Endothelial cell of umbilical vein (primary cell): Measurements from ENCODE around the gene CHMP3. TPM values are rescaled to one million over a fixed set of nuclear protein-coding genes. Genes with fewer than 3 reads are reported as not detected.

Experiments used
- BruUV-seq: library from RNA; stranded (reverse); fragments of 400-500 nt; replicated peaks from 2 replicates; lab custom pipeline; 2021; lab: Mats Ljungman, UMichigan
- CTCF ChIA-PET: fragments of 300-600, 350-600 bp; sonication (Branson Sonifier 250); formaldehyde crosslinking; loops from one replicate; lab custom pipeline; 2021; ENCODE audit warnings: antibody characterized with exemption, inconsistent platforms; lab: Charles Lee
- POLR2A ChIA-PET: fragments of 300-600, 350-600 bp; sonication (Branson Sonifier 250); formaldehyde crosslinking; loops from one replicate; lab custom pipeline; 2021; ENCODE audit warnings: antibody characterized with exemption, inconsistent platforms; lab: Charles Lee
- DNase-seq: peaks from one replicate; pipeline ENCODE4 v3.0.0-alpha.2; 2011; ENCODE audit warnings: low read depth, low spot score
- FAIRE-seq: peaks from 2 replicates; lab custom pipeline; 2011; peaks lifted over from hg19 to GRCh38; lab: Jason Lieb, UNC
- H2AFZ ChIP-seq: 2 replicates; pipeline ENCODE4 v1.6.0; 2012; ENCODE audit warnings: low read depth, low read length, control low read depth, inconsistent platforms
- H3K27ac ChIP-seq: 2 replicates; pipeline ENCODE4 v1.5.1; 2011; ENCODE audit warnings: low read depth, mild to moderate bottlenecking, control low read depth, low read length, moderate library complexity; ENCODE audit not compliant: insufficient read depth
- H3K27me3 ChIP-seq, 2 experiments: 2 replicates each; pipeline versions ENCODE4 v1.6.0 to v1.6.1; 2011; ENCODE audit warnings: low read length in 2 of 2, mixed read lengths in 1 of 2; ENCODE audit not compliant: control insufficient read depth in 2 of 2, insufficient read depth in 2 of 2
- H3K36me3 ChIP-seq, 2 experiments: 2 replicates in 1 of 2; 3 replicates in 1 of 2; pipeline ENCODE4 v1.5.1; 2011; ENCODE audit warnings: low read length in 2 of 2, mild to moderate bottlenecking in 1 of 2, moderate library complexity in 1 of 2; ENCODE audit not compliant: control insufficient read depth in 2 of 2, insufficient read depth in 2 of 2; ENCODE audit errors: extremely low read depth in 1 of 2
- H3K4me1 ChIP-seq: 3 replicates; pipeline ENCODE4 v1.5.1; 2011; ENCODE audit warnings: mild to moderate bottlenecking, low read length; ENCODE audit not compliant: control insufficient read depth, insufficient read depth; ENCODE audit errors: extremely low read depth
- H3K4me2 ChIP-seq: 2 replicates; pipeline ENCODE4 v1.6.1; 2011; ENCODE audit warnings: low read length, control low read depth, mixed read lengths; ENCODE audit not compliant: insufficient read depth
- H3K4me3 ChIP-seq, 3 experiments: fragments of 200-600 bp in 1 of 3; sonication (generic), shearing (Covaris generic) in 1 of 3; replicated peaks in 1 of 3; 2 replicates each; pipeline ENCODE4 v1.5.1; 2011 to 2016; ENCODE audit warnings: control low read depth in 3 of 3, low read length in 3 of 3, mild to moderate bottlenecking in 2 of 3, inconsistent platforms in 1 of 3, low read depth in 1 of 3, moderate library complexity in 1 of 3; ENCODE audit not compliant: insufficient read depth in 1 of 3
- H3K79me2 ChIP-seq: 2 replicates; pipeline ENCODE4 v1.6.0; 2012; ENCODE audit warnings: low read length, inconsistent platforms; ENCODE audit not compliant: control insufficient read depth, insufficient read depth
- H3K9ac ChIP-seq: replicated peaks from 2 replicates; pipeline ENCODE3; 2011; ENCODE audit warnings: low read length, control low read depth; ENCODE audit not compliant: insufficient read depth; ENCODE audit errors: extremely low read depth
- H3K9me1 ChIP-seq: replicated peaks from 3 replicates; pipeline ENCODE4 v1.6.0; 2011; ENCODE audit warnings: mild to moderate bottlenecking, low read length; ENCODE audit not compliant: control insufficient read depth, insufficient read depth; ENCODE audit errors: extremely low read depth
- H3K9me3 ChIP-seq: replicated peaks from 2 replicates; pipeline ENCODE4 v1.5.1; 2012; ENCODE audit warnings: low read length, inconsistent platforms; ENCODE audit not compliant: control insufficient read depth, insufficient read depth
- H4K20me1 ChIP-seq: replicated peaks from 2 replicates; pipeline ENCODE3; 2011; ENCODE audit warnings: mild to moderate bottlenecking, low read length; ENCODE audit not compliant: control insufficient read depth, insufficient read depth; ENCODE audit errors: extremely low read depth
- EZH2 ChIP-seq: IDR thresholded peaks from 2 replicates; pipeline ENCODE4 v1.6.1; 2012; ENCODE audit warnings: borderline replicate concordance, low read depth, mild to moderate bottlenecking, moderate library complexity, low read length, inconsistent platforms; ENCODE audit not compliant: severe bottlenecking
- FOS ChIP-seq: IDR thresholded peaks from 2 replicates; pipeline ENCODE4 v1.6.1; 2011; ENCODE audit warnings: mild to moderate bottlenecking, low read length, moderate library complexity, borderline replicate concordance; ENCODE audit not compliant: insufficient read depth
- GATA2 ChIP-seq: IDR thresholded peaks from 2 replicates; pipeline ENCODE4 v1.7.0; 2011; ENCODE audit warnings: low read depth, mild to moderate bottlenecking, moderate library complexity, mixed read lengths, low read length; ENCODE audit not compliant: insufficient read length, insufficient read depth
- JUN ChIP-seq: IDR thresholded peaks from 2 replicates; pipeline ENCODE4 v1.6.1; 2011; ENCODE audit warnings: borderline replicate concordance, low read depth; ENCODE audit not compliant: insufficient read length, insufficient read depth
- MYC ChIP-seq: IDR thresholded peaks from one replicate; pipeline ENCODE4 v1.6.1; 2011; ENCODE audit warnings: mild to moderate bottlenecking, low read depth, low read length
- POLR2A ChIP-seq: IDR thresholded peaks from 2 replicates; pipeline ENCODE4 v1.6.1; 2012; ENCODE audit warnings: low read depth, mild to moderate bottlenecking, control low read depth, low read length
- POLR2AphosphoS5 ChIP-seq: IDR thresholded peaks from 2 replicates; pipeline ENCODE4 v1.6.1; 2012; ENCODE audit warnings: low read depth, mild to moderate bottlenecking, control low read depth, low read length, moderate library complexity; ENCODE audit not compliant: insufficient read depth
- dilution Hi-C: fragments of 300-500 bp; cut with MboI; formaldehyde crosslinking; loops from one replicate; pipeline ENCODE4 v1.15.0; 2019; ENCODE audit warnings: low sequenced_read_pairs; ENCODE audit not compliant: extremely low pct_ligation_motif_present
- intact Hi-C: fragments of 100-400 bp; cut with micrococcal nuclease; formaldehyde crosslinking; loops from one replicate; pipeline ENCODE4 v1.10.0; 2022
- polyA plus RNA-seq, 4 experiments: library from polyadenylated mRNA; depleted of rRNA in 3 of 4; stranded (reverse) in 3 of 4; unstranded in 1 of 4; fragments of >200 nt; gene quantifications; 2 replicates each; pipeline versions ENCODE4 v1.2.1 to v1.2.3, GENCODE V29; 2011 to 2012; ENCODE audit warnings: missing spikeins in 1 of 4
- total RNA-seq: library from RNA; stranded (reverse); gene quantifications from 2 replicates; pipeline ENCODE4 v1.2.3, GENCODE V29; 2021
- TF ChIP-seq, protein P1 (sequence below): IDR thresholded peaks from 2 replicates; pipeline ENCODE4 v1.6.1; 2011; ENCODE audit not compliant: insufficient read depth, insufficient read length
- TF ChIP-seq, protein P2 (sequence below), 2 donors: IDR thresholded peaks; 1 replicate in 1 of 2; 2 replicates in 1 of 2; pipeline ENCODE4 v1.5.1; 2011; ENCODE audit warnings: low read length in 2 of 2, mild to moderate bottlenecking in 2 of 2, moderate library complexity in 2 of 2, control low read depth in 1 of 2, inconsistent platforms in 1 of 2, low read depth in 1 of 2; ENCODE audit not compliant: insufficient read depth in 1 of 2; ENCODE audit errors: extremely low read depth in 1 of 2

CHMP3 gene
- total and polyA plus RNA-seq, 2 donors (not counting 3 experiments of a cell fraction or from before 2014, with no cell fraction given): 48.1 to 92.2 TPM

GRCh38 chr2:86454238-86454637, 109.0 kb downstream of the CHMP3 start:
- Histone ChIP-seq H3K27me3 (no peaks in the 10 kb centered on the region), H3K9me3 (no peaks in the 10 kb centered on the region), H3K27ac (no peak overlapping the region), H2AFZ (no peak overlapping the region), H3K36me3 (peaks cover 7 to 19% of the 10 kb centered on the region in 2 experiments), H3K4me2 (no peak overlapping the region), H3K4me3 (no peak overlapping the region), H3K9ac (no peak overlapping the region), H3K9me1 (no peaks in the 10 kb centered on the region), H3K4me1 (no peaks in the 10 kb centered on the region), H4K20me1 (no peaks in the 10 kb centered on the region), H3K79me2 (no peaks in the 10 kb centered on the region)
- BruUV-seq: no TSS peak
- ChIA-PET CTCF (interaction anchor here (1.6 kb wide), 1 partner anchor 12 kb away, joined by 6 read pairs; the partner anchor contains the start of gene KDM3A), POLR2A (interaction anchor here (1.6 kb wide), 1 partner anchor 13 kb away, joined by 7 read pairs; the partner anchor contains the start of gene KDM3A)
- dilution Hi-C loops: loop anchor here (10.0 kb wide), 1 partner anchor 161 kb away; no protein-coding TSS in a partner anchor
- DNase-seq (no peak), FAIRE-seq (no peak)
- TF ChIP-seq POLR2AphosphoS5: no peak
- no peak for TF ChIP-seq POLR2A
- no peak for TF ChIP-seq JUN
- no peak for TF ChIP-seq GATA2
- no peak for TF ChIP-seq MYC
- TF ChIP-seq, protein P1, sequence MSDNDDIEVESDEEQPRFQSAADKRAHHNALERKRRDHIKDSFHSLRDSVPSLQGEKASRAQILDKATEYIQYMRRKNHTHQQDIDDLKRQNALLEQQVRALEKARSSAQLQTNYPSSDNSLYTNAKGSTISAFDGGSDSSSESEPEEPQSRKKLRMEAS: no peak
- TF ChIP-seq EZH2: no peak
- TF ChIP-seq, protein P2, sequence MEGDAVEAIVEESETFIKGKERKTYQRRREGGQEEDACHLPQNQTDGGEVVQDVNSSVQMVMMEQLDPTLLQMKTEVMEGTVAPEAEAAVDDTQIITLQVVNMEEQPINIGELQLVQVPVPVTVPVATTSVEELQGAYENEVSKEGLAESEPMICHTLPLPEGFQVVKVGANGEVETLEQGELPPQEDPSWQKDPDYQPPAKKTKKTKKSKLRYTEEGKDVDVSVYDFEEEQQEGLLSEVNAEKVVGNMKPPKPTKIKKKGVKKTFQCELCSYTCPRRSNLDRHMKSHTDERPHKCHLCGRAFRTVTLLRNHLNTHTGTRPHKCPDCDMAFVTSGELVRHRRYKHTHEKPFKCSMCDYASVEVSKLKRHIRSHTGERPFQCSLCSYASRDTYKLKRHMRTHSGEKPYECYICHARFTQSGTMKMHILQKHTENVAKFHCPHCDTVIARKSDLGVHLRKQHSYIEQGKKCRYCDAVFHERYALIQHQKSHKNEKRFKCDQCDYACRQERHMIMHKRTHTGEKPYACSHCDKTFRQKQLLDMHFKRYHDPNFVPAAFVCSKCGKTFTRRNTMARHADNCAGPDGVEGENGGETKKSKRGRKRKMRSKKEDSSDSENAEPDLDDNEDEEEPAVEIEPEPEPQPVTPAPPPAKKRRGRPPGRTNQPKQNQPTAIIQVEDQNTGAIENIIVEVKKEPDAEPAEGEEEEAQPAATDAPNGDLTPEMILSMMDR (IDR thresholded peaks at IDR 0.05; ENCODE audit: extremely low read depth in 1 of 2, insufficient read depth in 1 of 2, low read depth in 1 of 2, low read length in 2 of 2): no peak
- TF ChIP-seq FOS: no peak
- intact Hi-C loops: no loop called here
